GM12878 (cell line): Measurements from ENCODE around the gene RPL26. TPM values are rescaled to one million over a fixed set of nuclear protein-coding genes. Genes with fewer than 3 reads are reported as not detected.

Experiments used
- ATAC-seq: fragments of 200-7000 bp; cut with Tn5 transposase; 3 replicates; pipeline ENCODE4 v1.9.1; 2020; ENCODE audit warnings: mild to moderate bottlenecking, moderate library complexity
- BruUV-seq: library from RNA; stranded (reverse); fragments of 400-500 nt; replicated peaks from 2 replicates; lab custom pipeline; 2021; lab: Mats Ljungman, UMichigan
- CTCF ChIA-PET: fragments of 300-600 bp; sonication (Branson Sonifier 250); formaldehyde crosslinking; extraction: SDS; loops from one replicate; lab custom pipeline; 2021; ENCODE audit warnings: inconsistent platforms; lab: Yijun Ruan, JAX
- POLR2A ChIA-PET: fragments of 350-600 bp; formaldehyde crosslinking; extraction: SDS; loops from one replicate; lab custom pipeline; 2021; ENCODE audit warnings: inconsistent platforms; lab: Charles Lee
- RAD21 ChIA-PET: fragments of 300-600 bp; sonication (Branson Sonifier 250); formaldehyde crosslinking; loops from one replicate; lab custom pipeline; 2023; ENCODE audit warnings: antibody characterized with exemption; ENCODE audit not compliant: unreplicated experiment; lab: Charles Lee
- SMC1A ChIA-PET: fragments of 300-600 bp; sonication (Branson Sonifier 250); formaldehyde crosslinking; loops from one replicate; lab custom pipeline; 2023; ENCODE audit not compliant: unreplicated experiment, uncharacterized antibody; lab: Charles Lee
- DNase-seq: peaks from one replicate; pipeline ENCODE4 v3.0.0-alpha.2; 2011; ENCODE audit warnings: low read depth, low spot score
- FAIRE-seq: peaks from 3 replicates; lab custom pipeline; 2011; peaks lifted over from hg19 to GRCh38; lab: Jason Lieb, UNC
- H2AFZ ChIP-seq: 2 replicates; pipeline ENCODE4 v1.6.0; 2011; ENCODE audit warnings: low read depth, low read length, control low read depth; ENCODE audit not compliant: control insufficient read depth
- H3K27ac ChIP-seq: 2 replicates; pipeline ENCODE4 v1.5.1; 2011; ENCODE audit warnings: control low read depth; ENCODE audit not compliant: control insufficient read depth, insufficient read depth
- H3K27me3 ChIP-seq, 2 experiments: replicated peaks in 1 of 2; 2 replicates each; pipeline versions ENCODE4 v1.6.0 to v1.6.1; 2011; ENCODE audit warnings: low read length in 1 of 2; ENCODE audit not compliant: control insufficient read depth in 2 of 2, insufficient read depth in 2 of 2
- H3K36me3 ChIP-seq, 2 experiments: 2 replicates each; pipeline ENCODE4 v1.5.1; 2011; ENCODE audit warnings: low read length in 1 of 2; ENCODE audit not compliant: control insufficient read depth in 2 of 2, insufficient read depth in 2 of 2
- H3K4me1 ChIP-seq: 2 replicates; pipeline ENCODE4 v1.6.1; 2011; ENCODE audit warnings: mild to moderate bottlenecking, low read length, moderate library complexity, mixed read lengths; ENCODE audit not compliant: control insufficient read depth, insufficient read depth
- H3K4me2 ChIP-seq: 2 replicates; pipeline ENCODE4 v1.6.0; 2011; ENCODE audit warnings: control low read depth; ENCODE audit not compliant: control insufficient read depth, insufficient read depth
- H3K4me3 ChIP-seq: fragments of 200-600 bp; sonication (generic); 2 replicates; pipeline ENCODE4 v1.5.1; 2016
- H3K79me2 ChIP-seq: 2 replicates; pipeline ENCODE4 v1.6.0; 2011; ENCODE audit warnings: low read length; ENCODE audit not compliant: control insufficient read depth, insufficient read depth
- H3K9ac ChIP-seq: 2 replicates; pipeline ENCODE4 v1.8.0; 2011; ENCODE audit warnings: low read length, control low read depth, mixed read lengths; ENCODE audit not compliant: control insufficient read depth, insufficient read depth
- H3K9me3 ChIP-seq: replicated peaks from 3 replicates; pipeline ENCODE4 v1.5.1; 2011; ENCODE audit warnings: mild to moderate bottlenecking, low read length; ENCODE audit not compliant: control insufficient read depth, insufficient read depth
- H4K20me1 ChIP-seq: 2 replicates; pipeline ENCODE4 v1.6.0; 2011; ENCODE audit not compliant: control insufficient read depth, insufficient read depth
- BACH1 ChIP-seq: fragments of 450-650 bp; IDR thresholded peaks from 2 replicates; pipeline ENCODE4 v1.6.1; 2017; ENCODE audit warnings: mild to moderate bottlenecking, borderline replicate concordance
- CHD1 ChIP-seq: IDR thresholded peaks from 2 replicates; pipeline ENCODE4 v1.6.1; 2012; ENCODE audit warnings: low read depth, low read length, improper control_type of control experiment
- CHD4 ChIP-seq: fragments of 200-600 bp; sonication (generic); IDR thresholded peaks from 2 replicates; pipeline ENCODE4 v1.6.1; 2016; ENCODE audit warnings: mild to moderate bottlenecking
- FOS ChIP-seq: IDR thresholded peaks from 3 replicates; pipeline ENCODE4 v1.6.1; 2011; ENCODE audit warnings: borderline replicate concordance; ENCODE audit not compliant: insufficient read length; ENCODE audit errors: extremely low read depth
- KLF5 ChIP-seq: fragments of 450-650 bp; IDR thresholded peaks from 2 replicates; pipeline ENCODE4 v1.6.1; 2014; ENCODE audit warnings: mild to moderate bottlenecking; ENCODE audit not compliant: partially characterized antibody
- MTA2 ChIP-seq: fragments of 450-650 bp; IDR thresholded peaks from 2 replicates; pipeline ENCODE4 v1.6.1; 2016; ENCODE audit warnings: low read depth, mild to moderate bottlenecking, moderate library complexity
- MYC ChIP-seq: IDR thresholded peaks from 2 replicates; pipeline ENCODE4 v1.6.1; 2011; ENCODE audit warnings: mild to moderate bottlenecking, low read length, moderate library complexity, inconsistent platforms; ENCODE audit not compliant: insufficient read depth, insufficient replicate concordance, insufficient read length, severe bottlenecking
- NFIC ChIP-seq: IDR thresholded peaks from 2 replicates; pipeline ENCODE4 v1.6.1; 2012; ENCODE audit warnings: low read depth, mild to moderate bottlenecking, inconsistent platforms, low read length, moderate library complexity
- NR2F1 ChIP-seq: fragments of 450-650 bp; conservative IDR thresholded peaks from 2 replicates; pipeline ENCODE4 v1.6.1; 2017; ENCODE audit warnings: mild to moderate bottlenecking
- NRF1 ChIP-seq: conservative IDR thresholded peaks from 2 replicates; pipeline ENCODE4 v1.6.1; 2011; ENCODE audit warnings: mild to moderate bottlenecking, low read depth, low read length, improper control_type of control experiment
- PAX5 ChIP-seq: IDR thresholded peaks from 2 replicates; pipeline ENCODE4 v1.6.1; 2011; ENCODE audit warnings: low read depth, low read length, borderline replicate concordance
- PAX8 ChIP-seq: fragments of 450-650 bp; IDR thresholded peaks from 2 replicates; pipeline ENCODE4 v1.6.1; 2017; ENCODE audit warnings: mild to moderate bottlenecking, moderate library complexity
- WRNIP1 ChIP-seq: IDR thresholded peaks from 2 replicates; pipeline ENCODE4 v1.6.1; 2011; ENCODE audit warnings: low read depth, low read length, improper control_type of control experiment, borderline replicate concordance
- WGBS: methylation state at CpG from one replicate; pipeline ENCODE4 v1.1.6; 2016; ENCODE audit warnings: low lambda C conversion rate; ENCODE audit not compliant: insufficient replicate concordance, insufficient coverage; ENCODE audit errors: missing lambda C conversion rate; 5-methylcytosine and 5-hydroxymethylcytosine counted together
- in situ Hi-C: fragments of 300-500 bp; cut with MboI; formaldehyde crosslinking; loops from 9 replicates; pipeline ENCODE4 v1.14.3; 2018; ENCODE audit warnings: mixed read lengths
- intact Hi-C: fragments of 100-400 bp; cut with micrococcal nuclease; formaldehyde crosslinking; loops from one replicate; pipeline ENCODE4 v1.14.2; 2022; ENCODE audit not compliant: unreplicated experiment
- polyA plus RNA-seq, 11 experiments: library from polyadenylated mRNA; depleted of rRNA in 4 of 11; unstranded in 6 of 11; stranded (reverse) in 5 of 11; fragments of >200 nt; fragmentation: Nextera tagmentation in 4 of 11; fragmentation: Illumina TruSeq in 1 of 11; extraction: Ambion mirVana in 4 of 11; extraction: Trizol in 1 of 11; gene quantifications; 1 replicate in 1 of 11; 2 replicates in 10 of 11; pipeline versions ENCODE4 v1.2.1 to v1.2.3, GENCODE V29; 2011 to 2016; ENCODE audit warnings: inconsistent platforms in 2 of 11, missing spikeins in 2 of 11, low read depth in 1 of 11
- total RNA-seq, 4 experiments: library from RNA; depleted of rRNA in 3 of 4; stranded (reverse); fragments of >200 nt in 3 of 4; fragmentation: Illumina TruSeq in 1 of 4; extraction: Trizol in 1 of 4; gene quantifications; 2 replicates each; pipeline versions ENCODE4 v1.2.1 to v1.2.3, GENCODE V29; 2013 to 2021
- TF ChIP-seq, protein P1 (sequence below): fragments of 450-650 bp; IDR thresholded peaks from 2 replicates; pipeline ENCODE4 v1.6.1; 2016; ENCODE audit warnings: mild to moderate bottlenecking, moderate library complexity, borderline replicate concordance

The RPL26 gene
- total and polyA plus RNA-seq, 10 of the 15 experiments (the other 5 are each of a cell fraction or from before 2014, with no cell fraction given), result 1,451 to 9,244 (median 4,326) TPM

DNA sequence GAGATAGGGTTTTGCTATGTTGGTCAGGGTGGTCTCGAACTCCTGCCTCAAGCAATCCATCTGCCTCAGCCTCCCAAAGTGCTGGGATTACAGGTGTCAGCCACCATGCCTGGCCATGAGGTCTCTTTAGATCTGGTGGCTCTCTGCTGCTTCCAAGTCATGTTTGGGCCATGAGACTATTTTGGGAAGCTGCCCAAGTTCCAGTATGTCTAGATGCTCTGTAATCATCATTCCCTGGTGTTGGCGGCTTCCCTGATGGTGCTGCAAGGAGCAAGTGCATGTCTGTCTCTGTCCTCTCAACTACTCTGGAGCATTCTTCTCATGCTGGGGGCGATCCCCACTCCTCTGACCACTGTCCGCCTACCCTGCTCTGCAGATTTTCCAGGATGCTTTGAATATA lies 49.7 kb downstream of the RPL26 start:
- Histone ChIP-seq H3K36me3 (no peaks in the 10 kb centered on the region), H3K79me2 (no peaks in the 10 kb centered on the region), H3K9me3 (no peaks in the 10 kb centered on the region), H3K27me3 (no peaks in the 10 kb centered on the region), H3K9ac (no peak overlapping the region), H3K4me1 (no peaks in the 10 kb centered on the region), H2AFZ (no peak overlapping the region), H3K4me3 (no peak overlapping the region), H3K27ac (no peak overlapping the region), H4K20me1 (no peaks in the 10 kb centered on the region), H3K4me2 (no peak overlapping the region)
- ChIA-PET CTCF (no interaction called here), SMC1A (no interaction called here), RAD21 (no interaction called here), POLR2A (interaction anchor here (0.7 kb wide), 1 partner anchor 414 kb away, joined by 4 read pairs; no protein-coding TSS in a partner anchor)
- in situ Hi-C loops, result no loop called here
- intact Hi-C loops, result no loop called here
- WGBS, result 20% methylated on average over 4 of the region's 4 CpGs
- FAIRE-seq (no peak), DNase-seq (no peak), ATAC-seq (no peak)
- BruUV-seq, result no TSS peak
- TF ChIP-seq KLF5, result no peak
- no peak for TF ChIP-seq NFIC
- no peak for TF ChIP-seq BACH1
- TF ChIP-seq MTA2, result no peak
- no peak for TF ChIP-seq NRF1

DNA sequence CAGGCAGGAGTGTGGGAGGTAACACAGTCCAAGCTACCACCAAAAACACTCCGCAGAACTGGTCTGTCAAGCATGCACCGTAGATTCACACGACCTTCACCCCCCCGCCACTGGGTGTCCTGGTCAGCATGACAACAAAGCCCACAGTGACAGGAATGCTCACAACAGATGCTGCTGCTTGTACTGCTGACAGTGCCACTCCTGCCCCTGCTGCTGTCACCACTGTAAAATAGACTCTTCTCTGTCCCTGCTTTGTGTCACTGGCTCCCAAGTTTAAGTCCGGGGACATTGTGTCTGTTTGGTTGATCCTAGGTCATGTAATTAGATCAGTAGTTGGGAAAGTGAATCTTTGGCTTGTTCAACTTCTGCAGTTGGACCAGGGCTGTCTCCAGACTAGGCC lies 50.3 kb downstream of the RPL26 start:
- intact Hi-C loops (no loop called here), in situ Hi-C loops (no loop called here)
- Histone ChIP-seq H3K9me3 (no peaks in the 10 kb centered on the region), H3K4me3 (no peak overlapping the region), H3K4me1 (no peaks in the 10 kb centered on the region), H3K36me3 (no peaks in the 10 kb centered on the region), H3K27me3 (no peaks in the 10 kb centered on the region; a peak in 1 of 4 replicates), H3K27ac (no peak overlapping the region), H2AFZ (no peak overlapping the region), H4K20me1 (no peaks in the 10 kb centered on the region), H3K79me2 (no peaks in the 10 kb centered on the region), H3K9ac (no peak overlapping the region), H3K4me2 (no peak overlapping the region)
- POLR2A ChIA-PET, result interaction anchor here (0.7 kb wide), 1 partner anchor 415 kb away, joined by 4 read pairs; no protein-coding TSS in a partner anchor
- RAD21 ChIA-PET, result no interaction called here
- BruUV-seq, result no TSS peak
- SMC1A ChIA-PET, result no interaction called here
- DNase-seq (no peak), FAIRE-seq (no peak), ATAC-seq (no peak)
- CTCF ChIA-PET, result no interaction called here
- WGBS, result 56% methylated on average over 5 of the region's 5 CpGs
- TF ChIP-seq NR2F1, result no peak
- TF ChIP-seq FOS, result no peak
- TF ChIP-seq, protein P1, sequence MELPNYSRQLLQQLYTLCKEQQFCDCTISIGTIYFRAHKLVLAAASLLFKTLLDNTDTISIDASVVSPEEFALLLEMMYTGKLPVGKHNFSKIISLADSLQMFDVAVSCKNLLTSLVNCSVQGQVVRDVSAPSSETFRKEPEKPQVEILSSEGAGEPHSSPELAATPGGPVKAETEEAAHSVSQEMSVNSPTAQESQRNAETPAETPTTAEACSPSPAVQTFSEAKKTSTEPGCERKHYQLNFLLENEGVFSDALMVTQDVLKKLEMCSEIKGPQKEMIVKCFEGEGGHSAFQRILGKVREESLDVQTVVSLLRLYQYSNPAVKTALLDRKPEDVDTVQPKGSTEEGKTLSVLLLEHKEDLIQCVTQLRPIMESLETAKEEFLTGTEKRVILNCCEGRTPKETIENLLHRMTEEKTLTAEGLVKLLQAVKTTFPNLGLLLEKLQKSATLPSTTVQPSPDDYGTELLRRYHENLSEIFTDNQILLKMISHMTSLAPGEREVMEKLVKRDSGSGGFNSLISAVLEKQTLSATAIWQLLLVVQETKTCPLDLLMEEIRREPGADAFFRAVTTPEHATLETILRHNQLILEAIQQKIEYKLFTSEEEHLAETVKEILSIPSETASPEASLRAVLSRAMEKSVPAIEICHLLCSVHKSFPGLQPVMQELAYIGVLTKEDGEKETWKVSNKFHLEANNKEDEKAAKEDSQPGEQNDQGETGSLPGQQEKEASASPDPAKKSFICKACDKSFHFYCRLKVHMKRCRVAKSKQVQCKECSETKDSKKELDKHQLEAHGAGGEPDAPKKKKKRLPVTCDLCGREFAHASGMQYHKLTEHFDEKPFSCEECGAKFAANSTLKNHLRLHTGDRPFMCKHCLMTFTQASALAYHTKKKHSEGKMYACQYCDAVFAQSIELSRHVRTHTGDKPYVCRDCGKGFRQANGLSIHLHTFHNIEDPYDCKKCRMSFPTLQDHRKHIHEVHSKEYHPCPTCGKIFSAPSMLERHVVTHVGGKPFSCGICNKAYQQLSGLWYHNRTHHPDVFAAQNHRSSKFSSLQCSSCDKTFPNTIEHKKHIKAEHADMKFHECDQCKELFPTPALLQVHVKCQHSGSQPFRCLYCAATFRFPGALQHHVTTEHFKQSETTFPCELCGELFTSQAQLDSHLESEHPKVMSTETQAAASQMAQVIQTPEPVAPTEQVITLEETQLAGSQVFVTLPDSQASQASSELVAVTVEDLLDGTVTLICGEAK, result no peak
- TF ChIP-seq MYC, result no peak
- no peak for TF ChIP-seq CHD4
- no peak for TF ChIP-seq PAX5
- TF ChIP-seq CHD1, result no peak
- TF ChIP-seq PAX8, result no peak
- TF ChIP-seq WRNIP1, result no peak
